Subcutaneous abdominal adipose tissue (tissue), 5 donors: ENCODE measurements around the gene UBE3D.

Experiments used
- H3K27ac ChIP-seq: one replicate; pipeline ENCODE4 v1.7.0; 2013; ENCODE audit warnings: low read depth, mild to moderate bottlenecking, inconsistent platforms, low read length, moderate library complexity
- H3K27me3 ChIP-seq, 5 donors: one replicate each; pipeline ENCODE4 v1.7.0; 2013; ENCODE audit warnings: low read length in 5 of 5, inconsistent platforms in 1 of 5; ENCODE audit not compliant: control insufficient read depth in 5 of 5, insufficient read depth in 4 of 5
- H3K36me3 ChIP-seq, 5 donors: one replicate each; pipeline ENCODE4 v1.7.0; 2013; ENCODE audit warnings: low read length in 5 of 5; ENCODE audit not compliant: control insufficient read depth in 5 of 5, insufficient read depth in 5 of 5
- H3K4me1 ChIP-seq, 5 donors: one replicate each; pipeline ENCODE4 v1.7.0; 2013; ENCODE audit warnings: low read length in 5 of 5, mild to moderate bottlenecking in 3 of 5, moderate library complexity in 1 of 5; ENCODE audit not compliant: control insufficient read depth in 5 of 5, insufficient read depth in 5 of 5
- H3K4me3 ChIP-seq, 5 donors: one replicate each; pipeline ENCODE4 v1.7.0; 2013; ENCODE audit warnings: low read length in 5 of 5, low read depth in 1 of 5
- H3K9ac ChIP-seq, 5 donors: one replicate each; pipeline ENCODE4 v1.7.0; 2013; ENCODE audit warnings: low read length in 5 of 5, mild to moderate bottlenecking in 4 of 5, moderate library complexity in 3 of 5
- H3K9me3 ChIP-seq, 5 donors: one replicate each; pipeline ENCODE4 v1.7.0; 2013; ENCODE audit warnings: low read length in 5 of 5; ENCODE audit not compliant: control insufficient read depth in 5 of 5
- donor health status: healthy.
- donor health status: healthy.
- donor health status: healthy.
- donor health status: healthy.
- donor health status: healthy.

UBE3D gene

DNA sequence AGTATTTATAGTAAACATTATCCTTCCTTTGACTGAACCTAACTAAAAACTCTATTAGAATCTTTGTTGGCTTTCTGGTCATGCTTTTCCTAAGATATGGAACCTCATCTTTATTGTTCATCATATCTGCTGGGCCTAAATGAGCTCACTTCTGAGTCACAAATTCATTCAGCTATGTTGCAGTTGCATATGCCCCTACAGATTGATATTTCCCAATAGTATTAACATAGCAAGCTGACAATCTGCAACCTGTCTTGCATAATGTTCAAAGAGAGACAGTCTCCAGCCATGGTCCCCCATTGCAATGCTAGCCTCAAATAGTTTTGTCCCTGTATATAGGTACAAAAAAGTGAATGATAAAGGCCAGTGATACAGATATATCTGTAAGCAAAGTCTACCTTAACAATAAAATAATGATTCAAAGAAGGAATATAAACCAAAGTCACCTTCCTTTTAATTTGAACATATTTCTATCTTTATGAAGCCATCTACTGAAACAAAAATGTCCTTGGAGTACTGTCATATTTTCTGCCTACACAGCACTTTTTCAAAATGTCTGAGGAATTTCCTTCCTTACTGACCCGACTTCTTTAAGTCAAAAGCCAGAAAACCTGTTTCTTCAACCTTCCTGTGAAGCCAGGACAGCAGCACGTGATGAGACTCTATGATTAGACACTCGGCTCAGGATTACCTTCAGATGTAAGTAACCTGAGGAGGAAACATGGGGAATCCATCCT, 140.7 kb downstream of the UBE3D start:
- H3K9me3 ChIP-seq: no peaks in the 10 kb centered on the region
- no peak overlapping the region for H3K9ac ChIP-seq
- no peak overlapping the region for H3K4me3 ChIP-seq
- no peaks in the 10 kb centered on the region for H3K4me1 ChIP-seq
- no peaks in the 10 kb centered on the region for H3K36me3 ChIP-seq
- no peaks in the 10 kb centered on the region for H3K27me3 ChIP-seq
- H3K27ac ChIP-seq: no peak overlapping the region

GRCh38 chr6:82921258-82921657, 144.4 kb downstream of the UBE3D start:
- no peaks in the 10 kb centered on the region for H3K9me3 ChIP-seq
- no peak overlapping the region for H3K27ac ChIP-seq
- H3K36me3 ChIP-seq: peaks cover 0 to 3% (median 0%) of the 10 kb centered on the region in 5 donors
- no peaks in the 10 kb centered on the region for H3K27me3 ChIP-seq
- no peak overlapping the region for H3K9ac ChIP-seq
- H3K4me3 ChIP-seq: no peak overlapping the region
- H3K4me1 ChIP-seq: no peaks in the 10 kb centered on the region

- Histone ChIP-seq H3K27ac (no peak overlapping the region), H3K4me3 (no peak overlapping the region), H3K27me3 (no peaks in the 10 kb centered on the region), H3K36me3 (peaks cover 0 to 5% (median 0%) of the 10 kb centered on the region in 5 donors), H3K4me1 (no peaks in the 10 kb centered on the region), H3K9ac (no peak overlapping the region), H3K9me3 (no peaks in the 10 kb centered on the region)
Observed at GRCh38 chr6:82917346-82918064, 148.1 kb downstream of the UBE3D start.

GRCh38 chr6:82915666-82916065, 150.0 kb downstream of the UBE3D start:
- Histone ChIP-seq H3K36me3 (peaks cover 0 to 5% (median 0%) of the 10 kb centered on the region in 5 donors), H3K4me1 (no peaks in the 10 kb centered on the region), H3K4me3 (no peak overlapping the region), H3K9ac (no peak overlapping the region), H3K27ac (no peak overlapping the region), H3K27me3 (no peaks in the 10 kb centered on the region), H3K9me3 (no peaks in the 10 kb centered on the region)

GRCh38 chr6:82914511-82914910, 151.1 kb downstream of the UBE3D start:
- Histone ChIP-seq H3K4me1 (no peaks in the 10 kb centered on the region), H3K9me3 (no peaks in the 10 kb centered on the region), H3K27me3 (no peaks in the 10 kb centered on the region), H3K36me3 (peaks cover 0 to 5% (median 0%) of the 10 kb centered on the region in 5 donors), H3K4me3 (no peak overlapping the region), H3K9ac (no peak overlapping the region), H3K27ac (no peak overlapping the region)

DNA sequence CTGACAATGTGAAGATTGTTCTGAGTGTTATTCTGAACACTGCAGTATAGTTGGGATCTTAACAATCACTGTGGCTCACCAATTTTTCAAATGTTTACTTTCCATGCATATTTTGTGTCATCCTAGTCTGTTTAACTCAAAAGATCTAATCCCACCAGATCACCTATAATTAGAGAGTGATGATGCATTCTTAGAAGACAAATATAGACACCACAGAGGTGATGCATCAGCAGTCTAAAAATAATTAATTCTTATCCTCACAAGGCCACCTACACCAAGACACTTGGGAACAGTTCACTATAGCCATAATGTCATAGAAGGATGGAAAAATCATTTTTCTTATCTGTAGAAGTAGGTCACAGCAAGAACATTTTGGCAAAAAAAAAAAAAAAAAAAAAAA, 154.8 kb downstream of the UBE3D start:
- H3K9ac ChIP-seq: no peak overlapping the region
- no peaks in the 10 kb centered on the region for H3K27me3 ChIP-seq
- H3K36me3 ChIP-seq: peaks cover 0 to 4% (median 0%) of the 10 kb centered on the region in 5 donors
- H3K4me3 ChIP-seq: no peak overlapping the region
- H3K4me1 ChIP-seq: no peaks in the 10 kb centered on the region
- no peaks in the 10 kb centered on the region for H3K9me3 ChIP-seq
- no peak overlapping the region for H3K27ac ChIP-seq

DNA sequence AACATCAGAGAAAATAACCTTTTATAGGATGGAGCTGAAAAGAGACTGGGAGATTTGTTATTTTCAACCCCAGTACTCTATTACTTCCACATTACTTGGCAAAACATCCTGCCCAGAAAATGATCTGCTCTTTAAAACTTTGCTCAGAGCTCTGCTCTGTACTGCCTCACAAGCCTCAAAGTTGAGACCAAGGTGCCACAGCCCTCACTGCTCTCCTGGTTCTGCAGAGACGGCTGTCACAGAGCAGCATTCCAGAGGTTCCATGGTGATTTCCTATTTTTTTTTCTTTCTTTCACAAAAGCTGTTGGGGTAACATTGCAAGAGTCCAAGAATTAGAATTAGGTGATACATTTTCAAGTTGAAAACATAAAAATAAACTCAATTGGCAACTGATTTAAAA, 155.2 kb downstream of the UBE3D start:
- H3K27me3 ChIP-seq: no peaks in the 10 kb centered on the region
- H3K27ac ChIP-seq: no peak overlapping the region

GRCh38 chr6:82909551-82909950, 156.1 kb downstream of the UBE3D start:
- H3K9me3 ChIP-seq: no peaks in the 10 kb centered on the region
- no peak overlapping the region for H3K9ac ChIP-seq

More for the DNA sequence above, 155.2 kb downstream of the UBE3D start:
- Histone ChIP-seq H3K9me3 (no peaks in the 10 kb centered on the region), H3K4me3 (no peak overlapping the region), H3K36me3 (peaks cover 0 to 4% (median 0%) of the 10 kb centered on the region in 5 donors), H3K9ac (no peak overlapping the region), H3K4me1 (no peaks in the 10 kb centered on the region)

GRCh38 chr6:82908661-82909060, 157.0 kb downstream of the UBE3D start:
- H3K36me3 ChIP-seq: no peaks in the 10 kb centered on the region
- no peaks in the 10 kb centered on the region for H3K4me1 ChIP-seq
- H3K9ac ChIP-seq: no peak overlapping the region
- H3K9me3 ChIP-seq: no peaks in the 10 kb centered on the region
- H3K27ac ChIP-seq: no peak overlapping the region
- no peak overlapping the region for H3K4me3 ChIP-seq
- no peaks in the 10 kb centered on the region for H3K27me3 ChIP-seq

More at GRCh38 chr6:82909551-82909950, 156.1 kb downstream of the UBE3D start:
- H3K27me3 ChIP-seq: no peaks in the 10 kb centered on the region
- H3K36me3 ChIP-seq: peaks cover 0 to 4% (median 0%) of the 10 kb centered on the region in 5 donors
- H3K4me3 ChIP-seq: no peak overlapping the region
- no peaks in the 10 kb centered on the region for H3K4me1 ChIP-seq
- H3K27ac ChIP-seq: no peak overlapping the region

- no peak overlapping the region for H3K4me3 ChIP-seq
- no peaks in the 10 kb centered on the region for H3K27me3 ChIP-seq
- no peaks in the 10 kb centered on the region for H3K9me3 ChIP-seq
- no peak overlapping the region for H3K9ac ChIP-seq
- H3K27ac ChIP-seq: no peak overlapping the region
- H3K4me1 ChIP-seq: no peaks in the 10 kb centered on the region
- H3K36me3 ChIP-seq: no peaks in the 10 kb centered on the region
Observed at GRCh38 chr6:82906951-82907350, 158.7 kb downstream of the UBE3D start.
